GM12864 (cell line): Measurements from ENCODE around the gene NUDT8.

Source experiments
- DNase-seq: peaks from one replicate; pipeline ENCODE4 v3.0.0-alpha.2; 2011; ENCODE audit warnings: low read depth
- H3K4me3 ChIP-seq: 2 replicates; pipeline ENCODE4 v1.5.1; 2011; ENCODE audit warnings: mild to moderate bottlenecking, low read depth, low read length, control low read depth
- TF ChIP-seq, protein P1 (sequence below): IDR thresholded peaks from 2 replicates; pipeline ENCODE4 v1.5.1; 2011; ENCODE audit warnings: low read depth, mild to moderate bottlenecking, moderate library complexity, low read length, control low read depth, inconsistent platforms; ENCODE audit errors: missing control alignments

The NUDT8 gene

DNA sequence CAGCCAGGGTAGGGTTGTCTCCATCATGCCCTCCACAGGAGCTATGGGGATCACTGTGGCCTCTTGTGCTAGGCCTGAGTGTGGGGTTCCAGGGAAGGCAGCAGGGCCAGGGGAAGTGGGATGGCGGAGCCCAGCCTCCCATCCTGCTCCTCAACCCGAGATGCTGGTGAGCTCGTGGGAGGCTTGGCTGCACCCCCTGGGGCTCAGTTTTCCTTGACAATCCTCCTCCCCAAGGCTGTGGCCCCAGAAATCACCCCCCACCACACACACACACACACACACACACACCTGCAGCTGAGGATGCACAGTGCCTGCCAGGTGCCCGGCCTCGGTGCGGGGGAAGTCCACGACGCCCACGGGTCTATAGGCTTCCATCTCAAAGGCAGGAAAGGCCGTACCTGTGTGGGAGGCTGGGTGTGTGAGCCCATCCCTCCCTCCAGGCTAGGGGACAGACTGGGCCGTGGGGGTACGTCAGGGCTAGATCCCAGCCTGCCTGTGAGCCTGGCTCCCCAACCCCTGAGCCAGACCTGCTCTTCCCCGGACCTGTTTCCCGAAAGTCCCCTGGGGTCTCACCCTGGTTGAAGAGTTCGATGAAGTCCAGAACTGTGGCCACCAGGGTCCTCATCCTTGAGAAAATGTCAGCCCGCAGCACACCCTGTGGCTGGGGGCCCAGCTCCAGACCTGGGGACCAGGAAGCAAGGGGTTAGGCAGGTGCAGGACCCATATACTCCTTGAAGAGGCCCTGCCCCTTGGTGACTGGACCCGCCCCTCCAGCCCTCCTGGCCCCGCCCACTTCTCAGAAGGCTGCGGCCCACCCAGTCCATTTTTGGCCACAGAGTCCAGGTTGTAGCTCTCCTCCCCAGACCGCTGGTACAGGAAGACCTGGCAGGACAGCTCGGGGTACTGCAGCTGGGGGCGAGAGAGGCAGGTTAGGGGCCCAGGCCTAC lies 15.0 kb upstream of the NUDT8 start:
- H3K4me3 ChIP-seq: peak overlapping the region; percentile 51
- TF ChIP-seq, protein P1, sequence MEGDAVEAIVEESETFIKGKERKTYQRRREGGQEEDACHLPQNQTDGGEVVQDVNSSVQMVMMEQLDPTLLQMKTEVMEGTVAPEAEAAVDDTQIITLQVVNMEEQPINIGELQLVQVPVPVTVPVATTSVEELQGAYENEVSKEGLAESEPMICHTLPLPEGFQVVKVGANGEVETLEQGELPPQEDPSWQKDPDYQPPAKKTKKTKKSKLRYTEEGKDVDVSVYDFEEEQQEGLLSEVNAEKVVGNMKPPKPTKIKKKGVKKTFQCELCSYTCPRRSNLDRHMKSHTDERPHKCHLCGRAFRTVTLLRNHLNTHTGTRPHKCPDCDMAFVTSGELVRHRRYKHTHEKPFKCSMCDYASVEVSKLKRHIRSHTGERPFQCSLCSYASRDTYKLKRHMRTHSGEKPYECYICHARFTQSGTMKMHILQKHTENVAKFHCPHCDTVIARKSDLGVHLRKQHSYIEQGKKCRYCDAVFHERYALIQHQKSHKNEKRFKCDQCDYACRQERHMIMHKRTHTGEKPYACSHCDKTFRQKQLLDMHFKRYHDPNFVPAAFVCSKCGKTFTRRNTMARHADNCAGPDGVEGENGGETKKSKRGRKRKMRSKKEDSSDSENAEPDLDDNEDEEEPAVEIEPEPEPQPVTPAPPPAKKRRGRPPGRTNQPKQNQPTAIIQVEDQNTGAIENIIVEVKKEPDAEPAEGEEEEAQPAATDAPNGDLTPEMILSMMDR: no peak
- DNase-seq: no peak

DNA sequence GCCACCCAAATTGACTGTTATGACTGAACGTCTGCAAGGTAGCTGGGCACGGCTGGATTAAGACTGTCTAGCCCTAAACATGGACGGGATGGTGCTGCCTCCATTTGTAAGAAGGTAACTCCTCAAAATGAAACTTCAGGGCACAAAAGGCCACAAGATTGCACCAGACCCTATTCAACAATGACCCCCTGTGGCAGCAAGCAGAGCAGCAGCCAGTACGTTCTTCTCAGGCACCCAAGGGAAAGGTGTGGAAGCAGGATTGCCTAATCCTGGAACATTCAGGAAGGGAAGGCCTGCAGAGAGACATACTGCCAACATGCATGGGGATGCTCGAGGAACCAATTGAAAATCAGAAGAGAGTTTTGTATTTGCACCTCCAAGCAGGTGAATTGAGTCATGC lies 14.3 kb upstream of the NUDT8 start:
- TF ChIP-seq, protein P1: peak; percentile 60
- no peak overlapping the region; the same call in 1 of the 2 replicates for H3K4me3 ChIP-seq
- DNase-seq: no peak

DNA sequence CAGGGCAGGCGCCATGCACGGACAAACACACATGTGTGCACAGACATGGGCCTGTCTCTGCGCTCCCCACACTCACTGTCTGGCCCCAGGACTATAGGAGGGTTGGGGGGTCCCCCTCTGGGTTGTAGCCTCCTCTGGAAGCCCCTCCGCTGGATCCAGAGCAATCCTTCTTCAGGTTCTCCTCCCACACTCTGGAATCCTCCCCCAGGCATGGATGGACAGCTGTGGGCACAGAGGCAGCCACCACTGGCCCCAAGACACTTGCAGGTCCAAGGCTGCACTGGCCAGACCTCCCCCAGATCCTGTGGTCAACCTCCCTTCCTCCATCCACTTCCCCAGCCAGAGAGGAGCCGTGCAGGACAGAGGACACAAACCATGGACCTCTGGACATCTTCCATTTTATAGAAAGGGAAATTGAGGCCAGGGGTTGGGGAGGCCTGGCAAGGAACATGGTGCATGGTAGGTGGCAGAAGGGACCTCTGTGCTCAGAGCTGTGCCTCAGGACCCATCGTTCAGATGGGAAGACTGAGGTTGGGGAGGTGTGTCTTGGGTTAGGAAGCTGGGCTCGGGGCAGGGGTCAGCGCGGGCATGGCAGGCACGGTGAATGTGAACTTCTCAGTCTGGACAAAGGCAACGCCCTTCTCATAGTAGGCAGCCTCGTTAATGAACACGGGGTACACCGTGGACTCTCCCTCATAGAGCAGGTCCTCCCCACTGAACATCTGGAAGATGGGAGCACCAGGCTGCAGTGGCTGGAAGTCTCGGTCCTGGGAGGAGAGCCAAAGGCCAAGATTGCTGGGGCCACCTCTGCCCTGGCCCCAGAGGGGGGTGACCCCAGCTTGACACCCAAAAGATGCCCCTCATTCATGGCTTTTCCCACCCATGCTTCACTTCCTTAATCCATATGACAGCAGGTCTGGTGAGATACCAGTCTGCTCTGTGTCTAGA lies 12.7 kb upstream of the NUDT8 start:
- H3K4me3 ChIP-seq: no peak overlapping the region
- DNase-seq: no peak
- TF ChIP-seq, protein P1: no peak

DNA sequence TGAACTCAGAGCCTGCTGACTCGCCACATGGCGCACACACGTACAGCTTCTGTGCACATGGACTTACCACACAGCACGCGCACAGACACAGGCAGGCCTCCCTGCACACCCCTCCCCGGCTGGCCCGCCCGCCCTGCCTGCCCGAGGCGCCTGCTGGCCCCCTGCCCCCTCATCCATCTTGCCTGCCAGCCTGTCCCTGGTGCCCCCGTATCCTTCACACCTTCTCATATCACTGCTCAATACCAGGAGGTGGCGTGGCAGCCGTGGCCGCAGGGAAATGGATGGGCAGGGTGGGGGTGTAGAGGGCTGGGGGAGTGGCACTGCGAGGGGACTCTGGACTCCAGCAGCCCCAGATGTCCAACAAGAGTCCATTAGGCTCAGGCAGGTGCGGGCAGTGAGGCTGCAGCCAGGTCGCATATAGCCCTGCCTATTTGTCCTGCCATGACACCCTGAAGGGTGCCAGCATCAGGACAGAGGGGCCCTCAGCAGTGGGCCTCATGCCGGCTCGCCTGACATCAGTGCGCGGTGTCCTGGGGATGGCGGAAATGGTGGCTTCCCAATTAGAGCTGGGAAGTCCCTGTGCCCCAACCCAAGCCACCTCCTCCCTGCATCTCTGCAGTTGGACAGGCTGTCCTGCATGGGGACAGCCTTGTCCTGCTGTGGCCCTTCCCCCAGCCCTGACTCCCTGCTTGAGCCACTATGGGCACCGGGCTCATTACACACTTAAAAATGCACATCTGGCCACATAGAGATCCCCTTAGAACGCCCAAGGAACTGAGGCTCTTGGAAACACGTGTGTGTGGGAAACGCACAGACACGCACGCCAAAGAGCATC lies 11.8 kb upstream of the NUDT8 start:
- DNase-seq: no peak

DNA sequence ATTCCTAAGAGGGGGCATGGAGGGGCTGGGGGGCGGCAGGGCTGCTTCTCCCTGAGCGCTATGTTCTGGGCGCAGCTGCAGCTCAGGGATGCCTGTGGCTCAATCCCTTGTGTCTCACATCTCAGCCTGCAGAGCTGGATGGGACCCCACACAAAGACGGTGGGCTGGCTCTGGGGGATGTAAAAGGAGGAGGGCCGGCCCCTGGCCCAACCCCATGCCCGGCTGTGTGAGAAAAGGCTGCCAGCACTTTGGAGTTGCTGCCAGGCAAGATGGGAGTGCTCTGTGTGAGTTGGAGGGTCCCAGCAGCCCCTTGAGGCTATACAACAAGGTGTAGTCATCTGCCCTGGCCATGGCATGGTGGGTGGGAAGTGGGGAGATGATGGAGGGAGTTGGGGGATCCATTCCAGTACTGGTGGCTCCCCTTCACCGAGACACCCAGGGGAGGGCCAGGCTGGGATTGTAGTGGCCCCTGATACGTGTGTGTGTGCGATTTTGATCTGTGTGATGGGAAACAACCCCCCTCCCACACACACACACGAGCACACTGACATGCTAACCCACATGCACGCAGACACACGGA lies 11.1 kb upstream of the NUDT8 start:
- no peak for DNase-seq
- H3K4me3 ChIP-seq: no peak overlapping the region
- TF ChIP-seq, protein P1: no peak

More for the DNA sequence above, 11.8 kb upstream of the NUDT8 start:
- TF ChIP-seq, protein P1: no peak
- H3K4me3 ChIP-seq: no peak overlapping the region
